GM19240 (cell line): ENCODE measurements around the gene GDF2.

Experiments
- DNase-seq: peaks from one replicate; pipeline ENCODE4 v3.0.0; 2011; ENCODE audit warnings: low spot score; ENCODE audit not compliant: insufficient read length

GDF2 gene

DNA sequence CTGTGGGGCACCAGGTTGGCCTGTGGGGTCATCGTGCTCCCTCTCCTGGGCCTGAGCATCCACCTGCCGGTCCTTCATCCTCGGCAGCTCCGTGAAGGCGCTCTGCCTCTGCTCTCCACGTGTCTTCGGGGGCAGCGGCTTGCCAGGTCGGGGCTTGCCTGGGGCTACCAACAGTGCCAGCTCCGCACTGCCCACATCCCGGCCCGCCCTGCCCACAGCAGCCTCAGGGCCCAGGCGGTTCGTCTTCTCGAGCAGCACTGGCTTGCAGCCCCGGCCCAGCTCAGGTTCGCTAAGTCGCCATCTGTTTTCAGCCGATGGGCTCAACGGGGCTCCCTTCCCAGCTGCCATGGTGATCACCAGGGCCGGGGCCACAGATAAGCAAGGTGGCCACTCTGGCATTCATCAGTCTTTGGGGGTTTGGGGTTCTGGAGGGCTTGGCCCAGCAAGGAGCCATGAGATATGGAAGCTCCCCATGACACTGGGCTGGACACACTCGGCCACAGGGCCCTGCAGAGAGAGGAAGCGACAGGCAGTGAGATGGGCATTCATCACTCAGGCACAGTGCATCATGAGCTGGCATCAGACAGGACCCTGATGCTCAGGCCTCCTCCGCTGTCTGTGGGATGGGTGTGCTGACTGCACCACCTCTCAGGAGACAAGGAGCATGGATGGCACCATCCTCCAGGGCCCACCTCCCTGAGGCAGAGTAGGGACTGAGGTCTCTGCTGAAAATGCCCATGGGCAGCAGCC is 46.4 kb downstream of the GDF2 start:
- DNase-seq, result no peak

DNA sequence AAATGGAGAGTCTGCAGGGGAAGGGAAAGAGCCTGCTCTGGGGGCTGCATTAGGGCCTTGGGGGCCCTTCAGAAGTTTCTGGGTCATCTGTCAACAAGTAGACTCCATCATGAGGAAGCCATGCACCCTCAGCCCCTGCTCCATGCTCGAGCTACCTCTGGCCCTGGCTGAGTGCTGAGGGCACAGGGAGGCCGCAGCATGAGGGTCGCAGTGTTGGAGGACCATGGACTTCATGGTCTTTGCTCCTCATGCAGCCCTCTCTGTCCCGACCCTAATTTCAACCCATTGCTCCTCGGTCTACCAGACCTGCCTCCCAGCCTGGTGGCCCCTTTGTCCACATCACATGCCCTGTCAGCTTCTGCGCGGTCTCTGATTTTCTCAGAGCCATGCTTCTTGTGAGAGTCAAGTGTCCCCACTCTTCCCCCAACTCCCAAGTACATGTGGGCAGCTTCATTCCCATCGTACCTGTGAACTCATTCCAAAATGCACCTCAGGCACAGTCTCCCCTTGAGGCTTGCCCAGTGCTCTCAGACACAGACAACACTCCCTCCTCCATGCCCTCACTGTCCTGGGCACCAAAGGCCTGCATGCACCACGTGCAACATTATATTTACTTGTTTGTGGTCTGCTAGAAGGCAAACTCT is 47.1 kb downstream of the GDF2 start:
- no peak for DNase-seq

DNA sequence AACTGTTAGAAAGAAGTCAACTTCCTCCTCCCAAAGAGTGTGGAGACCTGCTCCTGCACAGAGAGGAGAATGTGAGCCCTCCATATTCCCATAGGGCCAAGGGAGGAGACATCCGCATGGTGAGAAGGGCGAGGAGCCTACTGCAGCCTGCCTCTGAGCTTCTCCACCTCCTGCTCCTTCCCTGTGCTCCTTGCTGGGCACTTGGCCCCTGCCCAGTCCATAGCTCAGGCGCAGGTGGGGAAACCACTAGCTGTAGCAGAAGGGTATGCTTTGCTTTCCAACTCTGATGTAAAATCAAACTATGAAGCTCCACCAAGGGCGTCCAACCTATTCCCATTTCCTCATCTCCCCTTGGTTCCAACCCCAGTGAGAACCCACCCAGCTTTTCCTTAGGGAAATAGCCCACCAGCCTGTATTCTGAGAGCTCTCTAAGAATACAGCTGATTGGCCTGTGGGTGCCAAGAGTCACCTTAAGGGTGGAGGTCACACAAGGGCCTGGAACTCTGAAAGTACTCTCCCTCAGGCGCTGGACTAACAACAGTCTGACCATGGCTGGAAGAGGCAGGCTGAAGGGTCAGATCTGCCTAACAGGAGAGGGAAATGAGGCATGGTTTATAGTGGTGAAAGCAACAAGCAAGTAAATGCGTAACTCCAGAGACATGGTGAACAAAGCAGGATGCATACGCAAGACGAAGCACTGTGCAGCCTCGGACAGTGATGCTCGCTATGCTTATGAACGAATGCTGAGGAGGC is 47.9 kb downstream of the GDF2 start:
- no peak for DNase-seq

DNA sequence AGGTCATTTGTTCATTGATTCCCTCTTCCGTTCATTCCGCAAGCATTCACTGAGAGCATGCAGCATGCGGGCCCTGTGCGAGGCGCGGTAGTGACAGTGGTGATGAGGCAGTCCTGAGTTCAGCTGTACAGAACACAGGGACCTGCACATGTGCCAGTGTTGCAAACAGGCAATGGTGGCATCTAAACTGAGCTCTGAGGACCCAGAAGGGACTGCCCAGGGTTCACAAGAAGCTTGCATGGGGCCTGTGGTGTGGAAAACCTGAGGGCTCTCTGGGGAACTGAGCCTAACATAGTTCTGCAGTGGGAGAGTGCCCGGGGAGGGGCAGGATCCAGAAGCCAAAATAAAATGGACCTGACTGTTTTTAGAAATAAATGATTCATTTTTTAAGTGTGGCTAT is 48.6 kb downstream of the GDF2 start:
- no peak for DNase-seq

DNA sequence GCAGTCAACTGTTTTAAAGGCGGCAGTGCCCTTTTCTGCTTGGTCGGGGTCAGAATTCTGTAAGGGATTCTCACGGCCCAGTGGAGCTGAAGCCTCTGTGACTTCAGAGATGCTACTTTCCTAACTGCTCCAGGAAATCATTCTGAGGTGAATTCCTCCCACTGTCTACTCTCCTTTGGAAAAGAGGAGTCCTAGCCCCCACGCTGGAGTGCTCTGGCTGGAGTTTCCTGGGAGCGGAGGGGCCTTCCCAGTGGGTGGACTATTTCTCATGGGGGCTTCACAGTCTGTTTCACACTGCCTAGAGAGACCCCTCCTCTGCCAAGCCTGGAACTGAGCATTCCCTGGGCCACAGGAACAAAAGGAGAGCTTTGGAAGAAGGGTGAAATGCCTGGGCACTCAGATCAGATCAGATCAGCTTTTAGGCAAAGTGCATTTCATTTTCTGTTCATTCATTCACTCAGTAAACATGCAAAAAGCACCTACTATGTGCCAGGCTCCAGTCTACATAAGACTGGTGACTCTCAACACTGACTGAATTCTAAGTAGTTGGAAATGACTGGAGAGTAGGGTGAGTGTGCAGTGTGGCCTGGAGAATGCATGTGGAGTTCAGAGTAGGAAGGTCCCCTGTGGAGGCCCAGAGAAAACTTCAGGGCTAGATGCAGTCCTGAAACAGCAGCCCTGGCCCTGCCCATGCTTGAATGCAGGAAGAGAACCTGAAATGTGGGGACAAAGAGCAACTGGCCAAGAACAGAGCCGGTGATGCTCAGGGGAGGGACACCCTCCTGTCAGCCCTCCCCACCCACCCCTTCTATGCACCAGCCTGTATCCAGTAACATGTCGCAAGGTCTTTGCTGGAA is 49.6 kb downstream of the GDF2 start:
- no peak for DNase-seq

DNA sequence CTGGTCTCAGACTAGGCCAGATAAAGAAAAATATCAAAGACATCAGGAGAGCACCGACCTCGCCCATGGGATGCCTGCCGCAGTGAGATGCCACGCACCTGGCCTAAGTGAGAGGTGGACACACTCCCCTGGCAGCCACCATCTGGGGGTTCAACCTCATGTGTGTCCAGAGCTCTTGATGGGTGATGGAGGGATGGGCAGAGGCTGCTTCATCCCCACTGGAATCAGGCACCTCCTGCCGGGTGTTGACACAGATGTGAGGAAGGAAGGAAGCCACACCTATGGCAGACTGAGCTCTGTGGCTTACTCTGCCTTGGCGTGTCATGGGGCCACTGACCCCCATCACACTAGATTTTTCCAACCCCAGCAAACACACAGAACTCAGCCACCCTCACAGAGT is 50.5 kb downstream of the GDF2 start:
- no peak for DNase-seq

DNA sequence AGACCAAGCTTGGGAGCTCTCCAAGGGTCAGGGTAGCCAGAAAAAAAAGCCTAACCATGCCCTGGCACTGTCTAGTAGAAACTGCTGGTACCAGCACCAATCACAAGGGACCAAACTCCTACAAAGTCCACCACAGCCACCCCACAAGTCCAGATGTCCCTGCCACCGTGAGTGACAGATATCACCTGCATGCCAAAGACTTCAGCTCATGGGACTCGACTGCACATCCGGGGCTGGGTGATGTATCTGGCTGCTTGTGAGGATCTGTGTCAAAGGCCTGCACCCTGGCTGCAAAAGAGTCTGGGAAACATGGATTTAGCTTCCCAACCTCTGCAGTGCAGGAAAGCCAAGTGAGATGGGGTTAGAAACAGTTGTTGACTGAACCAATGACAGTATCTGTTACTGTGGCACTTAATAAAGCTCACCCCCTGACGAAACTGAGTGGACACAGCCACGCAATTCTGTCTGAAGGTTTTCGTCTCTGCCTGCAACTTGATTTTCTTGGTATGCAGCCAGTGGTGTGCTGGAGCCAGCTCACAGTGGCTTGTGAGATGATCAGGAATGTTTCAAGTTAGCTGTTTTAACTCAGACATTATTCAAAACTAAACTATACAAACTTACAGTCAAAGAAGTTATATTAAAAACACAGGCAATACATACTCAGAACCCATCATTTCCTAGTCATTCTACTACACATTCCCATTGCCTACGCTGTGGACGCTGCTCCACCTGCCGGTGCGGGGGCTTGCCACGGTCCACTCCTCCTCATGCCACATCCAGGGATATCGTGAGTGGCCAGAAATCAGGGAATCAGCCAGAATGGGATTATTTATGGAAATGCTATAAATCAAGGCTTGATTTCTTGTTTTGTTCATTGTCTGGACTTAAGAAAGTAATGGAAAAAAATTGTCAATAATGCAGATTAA is 52.6 kb downstream of the GDF2 start:
- no peak for DNase-seq

DNA sequence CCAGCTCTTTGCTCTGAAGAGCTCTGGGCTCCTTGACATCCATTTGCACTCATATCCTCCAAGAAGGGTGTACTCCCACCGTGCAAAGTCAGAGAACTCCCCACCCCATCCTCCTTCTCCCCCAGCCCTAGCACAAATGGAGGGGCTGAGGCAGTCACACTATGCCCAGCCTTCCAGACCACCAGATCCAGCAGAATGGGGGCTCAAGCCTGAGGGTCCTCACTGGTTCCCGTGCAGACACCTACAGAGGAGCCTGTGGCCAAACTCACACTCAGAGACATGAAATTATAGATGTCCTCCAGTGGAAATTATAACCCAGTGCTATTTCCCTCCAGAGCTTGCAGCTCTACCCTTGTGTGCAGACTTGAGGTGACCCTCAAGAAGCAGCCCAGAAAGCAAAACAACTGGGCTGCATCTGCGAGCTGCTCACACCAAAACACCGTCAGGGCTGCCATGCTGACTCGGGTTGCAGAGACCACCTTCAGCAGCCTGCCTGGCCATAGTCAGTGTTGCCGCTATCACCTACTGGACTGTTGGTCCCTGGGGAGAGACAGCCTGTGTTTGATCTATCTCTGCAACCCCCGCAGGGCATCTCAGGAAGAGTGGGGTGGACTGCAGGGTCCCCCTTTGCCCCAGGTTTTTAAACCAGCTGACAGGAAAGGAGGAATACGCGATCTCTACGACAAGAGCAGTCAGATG is 54.4 kb downstream of the GDF2 start:
- no peak for DNase-seq
